Transverse colon (tissue), 4 donors: ENCODE results near the gene CYP4F22.

Experiments
- CTCF ChIP-seq, 5 experiments: fragments of 200-600 bp in 3 of 5; fragments of 450-650 bp in 2 of 5; sonication (generic) in 3 of 5; IDR thresholded peaks; 1 replicate in 2 of 5; 2 replicates in 3 of 5; pipeline ENCODE4 v1.5.1; 2016 to 2017; ENCODE audit warnings: antibody characterized with exemption in 5 of 5, inconsistent platforms in 3 of 5, mild to moderate bottlenecking in 2 of 5, moderate library complexity in 1 of 5
- EP300 ChIP-seq: sonication (generic); formaldehyde crosslinking; IDR thresholded peaks from one replicate; pipeline ENCODE4 v1.6.1; 2017; ENCODE audit warnings: antibody characterized with exemption, low read depth
- POLR2A ChIP-seq: fragments of 450-650 bp; IDR thresholded peaks from one replicate; pipeline ENCODE4 v1.6.1; 2016; ENCODE audit warnings: antibody characterized with exemption, mild to moderate bottlenecking, moderate library complexity
- POLR2AphosphoS5 ChIP-seq, 3 donors: sonication (generic); formaldehyde crosslinking; IDR thresholded peaks; one replicate each; pipeline ENCODE4 v1.6.1; 2016; ENCODE audit warnings: antibody characterized with exemption in 3 of 3

DNA sequence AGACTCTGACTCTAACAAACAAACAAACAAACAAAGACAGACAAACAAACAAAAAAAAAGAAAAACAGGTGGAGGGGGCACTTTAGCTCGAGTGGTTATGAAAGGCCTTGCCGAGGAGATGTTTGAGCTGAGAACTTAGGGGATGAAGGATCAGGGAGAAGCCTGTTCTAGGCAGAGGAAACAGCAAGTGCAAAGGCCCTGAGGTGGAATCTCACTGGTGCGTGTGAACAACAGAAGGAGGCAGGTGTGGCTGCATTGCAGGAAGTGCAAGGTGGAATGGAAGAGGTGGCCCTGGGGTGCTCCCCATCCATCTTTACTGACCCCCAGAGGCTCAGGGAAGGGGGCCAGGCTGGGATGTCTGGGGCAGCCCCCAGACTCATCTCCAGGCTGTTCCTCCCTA is 41.9 kb downstream of the CYP4F22 start:
- TF ChIP-seq CTCF (IDR thresholded peaks at IDR 0.05): no peak
- no peak for TF ChIP-seq POLR2A
- no peak for TF ChIP-seq EP300
- TF ChIP-seq POLR2AphosphoS5 (IDR thresholded peaks at IDR 0.05): no peak
